ENCODE results near the gene SLC6A11.

Gene SLC6A11

DNA sequence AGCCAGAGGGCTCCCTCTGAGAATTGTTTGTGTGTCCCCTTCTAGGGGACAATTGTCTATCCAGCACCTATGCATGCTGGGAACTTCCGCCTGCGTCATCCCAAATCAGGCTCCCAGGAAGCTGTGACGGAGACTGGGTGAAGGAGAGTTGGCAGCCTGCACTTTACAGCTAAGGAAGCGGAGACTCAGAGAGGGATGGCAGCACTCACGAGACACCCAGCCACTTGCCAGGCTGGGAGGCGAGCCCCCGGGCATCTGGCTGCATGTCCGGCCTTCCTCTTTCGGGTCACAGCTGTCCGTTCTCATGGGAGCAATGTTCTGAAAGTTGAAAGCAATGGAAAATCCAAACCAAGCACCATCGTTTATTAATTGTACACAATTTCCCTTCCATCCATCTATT, 45.5 kb upstream of the SLC6A11 start:
- no peak for TF ChIP-seq ARNTL (CRISPR knock-in tag; IDR thresholded peaks at IDR 0.05; ENCODE audit: borderline replicate concordance, low read depth)
- TF ChIP-seq CSRNP3 (CRISPR knock-in tag; IDR thresholded peaks at IDR 0.05): no peak
- TF ChIP-seq PPARA (CRISPR knock-in tag; IDR thresholded peaks at IDR 0.05; ENCODE audit: borderline replicate concordance): no peak
- TF ChIP-seq ZNF70 (CRISPR knock-in tag; IDR thresholded peaks at IDR 0.05): no peak
- no peak for TF ChIP-seq RARB (CRISPR knock-in tag; IDR thresholded peaks at IDR 0.05)
- no peak for TF ChIP-seq ISL1 (CRISPR knock-in tag; IDR thresholded peaks at IDR 0.05)
- no peak for TF ChIP-seq TCF4 (CRISPR knock-in tag; IDR thresholded peaks at IDR 0.05; ENCODE audit: borderline replicate concordance)
- no peak for TF ChIP-seq TSHZ2 (CRISPR knock-in tag; IDR thresholded peaks at IDR 0.05)
- TF ChIP-seq PATZ1 (CRISPR knock-in tag; IDR thresholded peaks at IDR 0.05; ENCODE audit: borderline replicate concordance): no peak
- no peak for TF ChIP-seq SNAI2 (CRISPR knock-in tag; IDR thresholded peaks at IDR 0.05)
- ATAC-seq: no peak

DNA sequence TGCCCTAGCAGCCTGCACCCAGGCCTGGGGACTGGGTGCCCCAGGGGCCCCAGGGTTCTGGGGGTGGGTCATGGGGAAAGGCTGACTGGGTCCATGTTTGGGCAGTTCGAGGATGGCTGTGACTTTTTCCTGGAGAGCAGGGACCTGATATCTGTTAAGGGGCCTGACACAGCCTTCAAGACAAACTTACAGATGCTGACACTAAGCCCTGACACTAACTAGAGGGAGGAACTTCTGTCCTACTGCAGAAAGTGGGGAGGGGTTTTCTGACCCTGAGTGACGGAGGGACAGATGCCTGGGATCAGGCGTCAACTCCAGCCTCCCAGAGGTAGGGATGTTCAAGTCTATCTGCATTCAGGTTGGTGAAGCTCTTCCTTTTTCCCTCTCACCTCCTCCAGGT, 45.0 kb upstream of the SLC6A11 start:
- ATAC-seq: no peak
- TF ChIP-seq BACH2 (CRISPR knock-in tag; IDR thresholded peaks at IDR 0.05; ENCODE audit: borderline replicate concordance) (no peak), ARNTL (CRISPR knock-in tag; IDR thresholded peaks at IDR 0.05; ENCODE audit: borderline replicate concordance, low read depth) (no peak), ZFP3 (CRISPR knock-in tag; IDR thresholded peaks at IDR 0.05) (no peak), PATZ1 (CRISPR knock-in tag; IDR thresholded peaks at IDR 0.05; ENCODE audit: borderline replicate concordance) (no peak), TSHZ2 (CRISPR knock-in tag; IDR thresholded peaks at IDR 0.05) (no peak), GLIS3 (CRISPR knock-in tag; IDR thresholded peaks at IDR 0.05) (no peak), ZFP30 (CRISPR knock-in tag; IDR thresholded peaks at IDR 0.05) (no peak), CSDC2 (CRISPR knock-in tag; IDR thresholded peaks at IDR 0.05) (no peak)

- no peak for ATAC-seq
- TF ChIP-seq ARNTL (CRISPR knock-in tag; IDR thresholded peaks at IDR 0.05; ENCODE audit: borderline replicate concordance, low read depth) (no peak), ZFP3 (CRISPR knock-in tag; IDR thresholded peaks at IDR 0.05) (no peak), PATZ1 (CRISPR knock-in tag; IDR thresholded peaks at IDR 0.05; ENCODE audit: borderline replicate concordance) (no peak), CSRNP3 (CRISPR knock-in tag; IDR thresholded peaks at IDR 0.05) (no peak), TOX (CRISPR knock-in tag; IDR thresholded peaks at IDR 0.05; ENCODE audit: borderline replicate concordance) (no peak), ESRRG (CRISPR knock-in tag; IDR thresholded peaks at IDR 0.05) (no peak), ISL1 (CRISPR knock-in tag; IDR thresholded peaks at IDR 0.05) (no peak), OSR1 (CRISPR knock-in tag; IDR thresholded peaks at IDR 0.05) (no peak), ZNF70 (CRISPR knock-in tag; IDR thresholded peaks at IDR 0.05) (no peak), ZNF565 (CRISPR knock-in tag; conservative IDR thresholded peaks at IDR 0.05; ENCODE audit: low read depth) (no peak), RARB (CRISPR knock-in tag; IDR thresholded peaks at IDR 0.05) (no peak), GLIS3 (CRISPR knock-in tag; IDR thresholded peaks at IDR 0.05) (no peak), ZC3H10 (CRISPR knock-in tag; IDR thresholded peaks at IDR 0.05) (no peak), TCF4 (CRISPR knock-in tag; IDR thresholded peaks at IDR 0.05; ENCODE audit: borderline replicate concordance) (no peak)
Observed at GRCh38 chr3:10771486-10772270, 44.4 kb upstream of the SLC6A11 start.

Measured in SK-N-SH treated with all-trans-retinoic acid at 6 μM for 48 hours (cell line).